OCI-LY1 (cell line): ENCODE measurements around the gene KCNMB2.

Experiments used
- CTCF ChIP-seq: fragments of 200-600 bp; sonication (generic), shearing (Covaris generic); IDR thresholded peaks from 2 replicates; pipeline ENCODE4 v1.5.1; 2017; ENCODE audit warnings: mild to moderate bottlenecking, antibody characterized with exemption, low read length, moderate library complexity, mixed read lengths
- EZH2 ChIP-seq: fragments of 200-600 bp; sonication (generic), shearing (Covaris generic); IDR thresholded peaks from 2 replicates; pipeline ENCODE4 v1.8.0; 2017; ENCODE audit warnings: borderline replicate concordance, mixed run types, mild to moderate bottlenecking, antibody characterized with exemption, low read length, moderate library complexity, mixed read lengths

- TF ChIP-seq CTCF: no peak
- no peak for TF ChIP-seq EZH2
Measured at GRCh38 chr3:178739720-178740119, 203.5 kb downstream of the KCNMB2 start.
